IMR-90 (cell line): Measurements from ENCODE around the gene TRIM37. TPM values are rescaled to one million over a fixed set of nuclear protein-coding genes. Genes with fewer than 3 reads are reported as not detected.

Source experiments
- ATAC-seq: fragments of 200-7000 bp; cut with Tn5 transposase; 2 replicates; pipeline ENCODE4 v1.9.1; 2020; ENCODE audit warnings: low read depth, mild to moderate bottlenecking, moderate library complexity
- BruUV-seq: library from RNA; stranded (reverse); fragments of 400-500 nt; replicated peaks from 2 replicates; lab custom pipeline; 2021; lab: Mats Ljungman, UMichigan
- CTCF ChIA-PET: fragments of 300-600 bp; formaldehyde crosslinking; extraction: SDS; loops from one replicate; lab custom pipeline; 2021; ENCODE audit warnings: antibody characterized with exemption; lab: Yijun Ruan, JAX
- POLR2A ChIA-PET: fragments of 300-600 bp; sonication (Branson Sonifier 250); formaldehyde crosslinking; loops from one replicate; lab custom pipeline; 2022; ENCODE audit warnings: antibody characterized with exemption; ENCODE audit not compliant: unreplicated experiment; lab: Charles Lee
- DNase-seq: peaks from one replicate; pipeline ENCODE4 v3.0.0; 2013
- H2AFZ ChIP-seq: replicated peaks from 2 replicates; pipeline ENCODE3; 2013; ENCODE audit warnings: low read length, mild to moderate bottlenecking; ENCODE audit not compliant: poor library complexity
- H2AK5ac ChIP-seq: 2 replicates; pipeline ENCODE4 v1.6.1; 2013; ENCODE audit warnings: low read depth, low read length, inconsistent platforms
- H2AK9ac ChIP-seq: replicated peaks from 2 replicates; pipeline ENCODE3; 2013; ENCODE audit warnings: mild to moderate bottlenecking, low read depth, low read length, moderate library complexity; ENCODE audit not compliant: poor library complexity
- H2BK120ac ChIP-seq: 2 replicates; pipeline ENCODE4 v1.6.1; 2013; ENCODE audit warnings: low read depth, low read length, inconsistent platforms
- H2BK15ac ChIP-seq: 3 replicates; pipeline ENCODE4 v1.6.1; 2013; ENCODE audit warnings: low read depth, low read length, inconsistent platforms
- H2BK20ac ChIP-seq: 2 replicates; pipeline ENCODE4 v1.6.1; 2013; ENCODE audit warnings: low read depth, mild to moderate bottlenecking, inconsistent platforms, low read length, moderate library complexity
- H2BK5ac ChIP-seq: 2 replicates; pipeline ENCODE4 v1.6.1; 2013; ENCODE audit warnings: mild to moderate bottlenecking, low read depth, low read length, inconsistent platforms; ENCODE audit not compliant: poor library complexity, severe bottlenecking
- H3K14ac ChIP-seq: replicated peaks from 2 replicates; pipeline ENCODE4 v1.6.1; 2013; ENCODE audit warnings: low read depth, low read length, inconsistent platforms
- H3K18ac ChIP-seq: 2 replicates; pipeline ENCODE4 v1.6.1; 2013; ENCODE audit warnings: low read depth, low read length, control low read depth
- H3K23ac ChIP-seq: 2 replicates; pipeline ENCODE4 v1.6.1; 2013; ENCODE audit warnings: low read depth, low read length, inconsistent platforms
- H3K27ac ChIP-seq: 2 replicates; pipeline ENCODE4 v1.5.1; 2013; ENCODE audit warnings: mild to moderate bottlenecking, control low read depth, low read length; ENCODE audit not compliant: insufficient read depth
- H3K27me3 ChIP-seq: 2 replicates; pipeline ENCODE4 v1.6.1; 2013; ENCODE audit warnings: low read length; ENCODE audit not compliant: control insufficient read depth, insufficient read depth
- H3K36me3 ChIP-seq: 2 replicates; pipeline ENCODE4 v1.6.1; 2013; ENCODE audit warnings: low read length, mixed read lengths; ENCODE audit not compliant: control insufficient read depth, insufficient read depth
- H3K4ac ChIP-seq: 2 replicates; pipeline ENCODE4 v1.6.1; 2013; ENCODE audit warnings: low read depth, low read length, inconsistent platforms
- H3K4me1 ChIP-seq: 2 replicates; pipeline ENCODE4 v1.6.1; 2013; ENCODE audit warnings: low read length, mixed read lengths; ENCODE audit not compliant: control insufficient read depth, insufficient read depth
- H3K4me2 ChIP-seq: 2 replicates; pipeline ENCODE4 v1.6.1; 2013; ENCODE audit warnings: low read depth, mild to moderate bottlenecking, control low read depth, low read length, moderate library complexity
- H3K4me3 ChIP-seq: 2 replicates; pipeline ENCODE4 v1.5.1; 2013; ENCODE audit warnings: low read depth, mild to moderate bottlenecking, control low read depth, low read length, moderate library complexity; ENCODE audit not compliant: insufficient read depth
- H3K56ac ChIP-seq: 2 replicates; pipeline ENCODE4 v1.6.1; 2013; ENCODE audit warnings: low read length, inconsistent platforms; ENCODE audit not compliant: insufficient read depth; ENCODE audit errors: extremely low read depth
- H3K79me1 ChIP-seq, 2 experiments: 2 replicates each; pipeline ENCODE4 v1.6.1; 2013; ENCODE audit warnings: low read length in 2 of 2, inconsistent platforms in 1 of 2, low read depth in 1 of 2
- H3K9ac ChIP-seq: 2 replicates; pipeline ENCODE4 v1.6.1; 2013; ENCODE audit warnings: low read depth, low read length, control low read depth
- H3K9me1 ChIP-seq: 2 replicates; pipeline ENCODE4 v1.6.1; 2013; ENCODE audit warnings: low read length, inconsistent platforms; ENCODE audit not compliant: insufficient read depth
- H3K9me3 ChIP-seq: 2 replicates; pipeline ENCODE4 v1.6.1; 2013; ENCODE audit warnings: low read length; ENCODE audit not compliant: control insufficient read depth, insufficient read depth
- H4K20me1 ChIP-seq: 2 replicates; pipeline ENCODE4 v1.6.1; 2013; ENCODE audit warnings: low read length, inconsistent platforms; ENCODE audit not compliant: insufficient read depth
- H4K5ac ChIP-seq: 2 replicates; pipeline ENCODE4 v1.6.1; 2013; ENCODE audit warnings: mild to moderate bottlenecking, low read depth, low read length, control low read depth
- H4K8ac ChIP-seq, 2 experiments: 2 replicates each; pipeline ENCODE4 v1.6.1; 2013; ENCODE audit warnings: low read depth in 2 of 2, low read length in 2 of 2, control low read depth in 1 of 2, inconsistent platforms in 1 of 2
- H4K91ac ChIP-seq: 2 replicates; pipeline ENCODE4 v1.6.1; 2013; ENCODE audit warnings: low read depth, low read length, inconsistent platforms; ENCODE audit not compliant: insufficient read depth
- BHLHE40 ChIP-seq: fragments of 150-350 bp; IDR thresholded peaks from 2 replicates; pipeline ENCODE4 v1.6.1; 2016; ENCODE audit warnings: mild to moderate bottlenecking, low read depth, low read length
- CEBPB ChIP-seq: IDR thresholded peaks from 2 replicates; pipeline ENCODE4 v1.6.1; 2012; ENCODE audit warnings: low read depth, low read length, improper control_type of control experiment
- CHD1 ChIP-seq: IDR thresholded peaks from 2 replicates; pipeline ENCODE4 v1.6.1; 2012; ENCODE audit warnings: low read depth, low read length, improper control_type of control experiment
- FOS ChIP-seq: fragments of 150-350 bp; IDR thresholded peaks from 2 replicates; pipeline ENCODE4 v1.6.1; 2016; ENCODE audit warnings: low read depth, low read length
- MAFK ChIP-seq: IDR thresholded peaks from 2 replicates; pipeline ENCODE4 v1.6.1; 2012; ENCODE audit warnings: low read depth, low read length, improper control_type of control experiment
- MAZ ChIP-seq: IDR thresholded peaks from 2 replicates; pipeline ENCODE4 v1.6.1; 2012; ENCODE audit warnings: low read depth, mild to moderate bottlenecking, low read length, improper control_type of control experiment, moderate library complexity, borderline replicate concordance
- MXI1 ChIP-seq: IDR thresholded peaks from 2 replicates; pipeline ENCODE4 v1.6.1; 2012; ENCODE audit warnings: low read depth, mild to moderate bottlenecking, low read length, moderate library complexity, borderline replicate concordance
- NFE2L2 ChIP-seq: fragments of 150-350 bp; IDR thresholded peaks from 2 replicates; pipeline ENCODE4 v1.6.1; 2016; ENCODE audit warnings: low read depth, mild to moderate bottlenecking, low read length
- POLR2A ChIP-seq: IDR thresholded peaks from 2 replicates; pipeline ENCODE4 v1.6.1; 2012; ENCODE audit warnings: mild to moderate bottlenecking, low read depth, low read length
- RAD21 ChIP-seq: IDR thresholded peaks from 2 replicates; pipeline ENCODE4 v1.6.1; 2012; ENCODE audit warnings: low read length, improper control_type of control experiment
- RCOR1 ChIP-seq: IDR thresholded peaks from 2 replicates; pipeline ENCODE4 v1.6.1; 2012; ENCODE audit warnings: mild to moderate bottlenecking, low read length, improper control_type of control experiment; ENCODE audit not compliant: insufficient replicate concordance
- RFX5 ChIP-seq: IDR thresholded peaks from 2 replicates; pipeline ENCODE4 v1.8.0; 2012; ENCODE audit warnings: low read depth, mild to moderate bottlenecking, low read length, moderate library complexity
- SMC3 ChIP-seq: fragments of 150-350 bp; IDR thresholded peaks from 2 replicates; pipeline ENCODE4 v1.6.1; 2016; ENCODE audit warnings: low read depth, mild to moderate bottlenecking, antibody characterized with exemption, low read length, moderate library complexity
- WGBS, 2 experiments: methylation state at CpG; one replicate each; pipeline versions ENCODE4 v1.1.5 to v1.1.7; 2013; ENCODE audit warnings: missing lambda C conversion rate in 2 of 2; ENCODE audit not compliant: insufficient read length in 1 of 2; ENCODE audit errors: extremely low coverage in 2 of 2; 5-methylcytosine and 5-hydroxymethylcytosine counted together
- dilution Hi-C: fragments of 300-500 bp; cut with HindIII; formaldehyde crosslinking; loops from one replicate; pipeline ENCODE4 v1.14.3; 2018; ENCODE audit warnings: low sequenced_read_pairs; ENCODE audit not compliant: unreplicated experiment
- in situ Hi-C: fragments of 300-500 bp; cut with MboI; formaldehyde crosslinking; loops from 3 replicates; pipeline ENCODE4 v1.14.3; 2019; ENCODE audit warnings: low sequenced_read_pairs, inconsistent platforms, mixed read lengths
- intact Hi-C: fragments of 100-400 bp; cut with micrococcal nuclease; formaldehyde crosslinking; loops from 2 replicates; pipeline ENCODE4 v1.10.0; 2022
- polyA plus RNA-seq, 3 experiments: library from polyadenylated mRNA; depleted of rRNA; stranded (reverse); fragments of >200 nt; gene quantifications; 2 replicates each; pipeline ENCODE4 v1.2.3, GENCODE V29; 2012; ENCODE audit warnings: low replicate concordance in 1 of 3
- total RNA-seq: library from RNA; depleted of rRNA; stranded (reverse); fragments of >200 nt; gene quantifications from 2 replicates; pipeline ENCODE4 v1.2.3, GENCODE V29; 2012
- TF ChIP-seq, protein P1 (sequence below): conservative IDR thresholded peaks from 2 replicates; pipeline ENCODE4 v1.5.1; 2012; ENCODE audit warnings: mild to moderate bottlenecking, low read depth, low read length, improper control_type of control experiment
- TF ChIP-seq, protein P2 (sequence below): fragments of 150-350 bp; IDR thresholded peaks from 2 replicates; pipeline ENCODE4 v1.6.1; 2016; ENCODE audit warnings: low read depth, mild to moderate bottlenecking, low read length, moderate library complexity, borderline replicate concordance
- TF ChIP-seq, protein P3 (sequence below): fragments of 150-350 bp; IDR thresholded peaks from 2 replicates; pipeline ENCODE4 v1.6.1; 2017; ENCODE audit warnings: mild to moderate bottlenecking, antibody characterized with exemption, low read length, low read depth

The TRIM37 gene
- total and polyA plus RNA-seq, 2 of the 4 experiments (the other 2 are of a cell fraction) = 12.1 to 24.9 TPM

DNA sequence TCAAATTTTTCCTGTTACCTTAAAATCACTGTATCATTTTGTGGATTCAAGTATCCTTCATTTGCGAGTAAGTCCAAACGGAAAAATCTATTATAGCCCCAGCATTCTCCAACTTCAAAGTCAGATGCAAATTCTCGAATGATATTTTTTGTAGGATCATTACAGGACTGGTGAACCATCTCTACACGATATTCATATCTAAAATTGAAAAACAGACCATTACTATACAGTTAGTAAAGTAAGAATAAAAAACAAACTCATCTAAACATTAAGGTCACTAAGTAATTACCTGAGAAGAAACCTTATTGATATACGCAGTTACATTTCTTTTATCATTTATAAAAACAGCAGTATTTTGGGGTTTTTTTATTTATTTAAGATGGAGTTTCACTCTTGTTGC, 49.8 kb downstream of the TRIM37 start:
- no peak for TF ChIP-seq RCOR1
- no peak for TF ChIP-seq FOS
- TF ChIP-seq CHD1 = no peak
- no peak for TF ChIP-seq POLR2A
- TF ChIP-seq MAZ = no peak
- TF ChIP-seq CEBPB = no peak
- TF ChIP-seq, protein P1, sequence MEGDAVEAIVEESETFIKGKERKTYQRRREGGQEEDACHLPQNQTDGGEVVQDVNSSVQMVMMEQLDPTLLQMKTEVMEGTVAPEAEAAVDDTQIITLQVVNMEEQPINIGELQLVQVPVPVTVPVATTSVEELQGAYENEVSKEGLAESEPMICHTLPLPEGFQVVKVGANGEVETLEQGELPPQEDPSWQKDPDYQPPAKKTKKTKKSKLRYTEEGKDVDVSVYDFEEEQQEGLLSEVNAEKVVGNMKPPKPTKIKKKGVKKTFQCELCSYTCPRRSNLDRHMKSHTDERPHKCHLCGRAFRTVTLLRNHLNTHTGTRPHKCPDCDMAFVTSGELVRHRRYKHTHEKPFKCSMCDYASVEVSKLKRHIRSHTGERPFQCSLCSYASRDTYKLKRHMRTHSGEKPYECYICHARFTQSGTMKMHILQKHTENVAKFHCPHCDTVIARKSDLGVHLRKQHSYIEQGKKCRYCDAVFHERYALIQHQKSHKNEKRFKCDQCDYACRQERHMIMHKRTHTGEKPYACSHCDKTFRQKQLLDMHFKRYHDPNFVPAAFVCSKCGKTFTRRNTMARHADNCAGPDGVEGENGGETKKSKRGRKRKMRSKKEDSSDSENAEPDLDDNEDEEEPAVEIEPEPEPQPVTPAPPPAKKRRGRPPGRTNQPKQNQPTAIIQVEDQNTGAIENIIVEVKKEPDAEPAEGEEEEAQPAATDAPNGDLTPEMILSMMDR = no peak
- TF ChIP-seq, protein P2, sequence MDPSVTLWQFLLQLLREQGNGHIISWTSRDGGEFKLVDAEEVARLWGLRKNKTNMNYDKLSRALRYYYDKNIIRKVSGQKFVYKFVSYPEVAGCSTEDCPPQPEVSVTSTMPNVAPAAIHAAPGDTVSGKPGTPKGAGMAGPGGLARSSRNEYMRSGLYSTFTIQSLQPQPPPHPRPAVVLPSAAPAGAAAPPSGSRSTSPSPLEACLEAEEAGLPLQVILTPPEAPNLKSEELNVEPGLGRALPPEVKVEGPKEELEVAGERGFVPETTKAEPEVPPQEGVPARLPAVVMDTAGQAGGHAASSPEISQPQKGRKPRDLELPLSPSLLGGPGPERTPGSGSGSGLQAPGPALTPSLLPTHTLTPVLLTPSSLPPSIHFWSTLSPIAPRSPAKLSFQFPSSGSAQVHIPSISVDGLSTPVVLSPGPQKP = no peak
- no peak for TF ChIP-seq MAFK
- TF ChIP-seq NFE2L2 = no peak
- no peak for TF ChIP-seq BHLHE40
- TF ChIP-seq SMC3 = no peak
- TF ChIP-seq, protein P3, sequence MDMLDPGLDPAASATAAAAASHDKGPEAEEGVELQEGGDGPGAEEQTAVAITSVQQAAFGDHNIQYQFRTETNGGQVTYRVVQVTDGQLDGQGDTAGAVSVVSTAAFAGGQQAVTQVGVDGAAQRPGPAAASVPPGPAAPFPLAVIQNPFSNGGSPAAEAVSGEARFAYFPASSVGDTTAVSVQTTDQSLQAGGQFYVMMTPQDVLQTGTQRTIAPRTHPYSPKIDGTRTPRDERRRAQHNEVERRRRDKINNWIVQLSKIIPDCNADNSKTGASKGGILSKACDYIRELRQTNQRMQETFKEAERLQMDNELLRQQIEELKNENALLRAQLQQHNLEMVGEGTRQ = no peak
- TF ChIP-seq RAD21 = no peak
- TF ChIP-seq MXI1 = no peak
- no peak for TF ChIP-seq RFX5
- no peak overlapping the region for H3K23ac ChIP-seq
- H3K36me3 ChIP-seq = peaks cover 16% of the 10 kb centered on the region
- CTCF ChIA-PET = no interaction called here
- H2AK5ac ChIP-seq = no peak overlapping the region
- no peak overlapping the region for H3K27ac ChIP-seq
- H2BK5ac ChIP-seq = no peak overlapping the region
- H4K5ac ChIP-seq = no peak overlapping the region
- no peak overlapping the region for H3K4ac ChIP-seq
- no peaks in the 10 kb centered on the region for H3K4me1 ChIP-seq
- ATAC-seq = no peak
- no peaks in the 10 kb centered on the region for H3K27me3 ChIP-seq
- POLR2A ChIA-PET = no interaction called here
- in situ Hi-C loops (no loop called here), dilution Hi-C loops (no loop called here), intact Hi-C loops (no loop called here)
- no peak for DNase-seq
- H4K8ac ChIP-seq = no peak overlapping the region
- no peak overlapping the region for H3K9ac ChIP-seq
- no peaks in the 10 kb centered on the region for H3K9me3 ChIP-seq
- H3K18ac ChIP-seq = no peak overlapping the region
- WGBS, 2 experiments = no CpG with 5 or more reads among the region's 5 CpGs
- H3K56ac ChIP-seq = no peak overlapping the region
- no peak overlapping the region for H3K4me2 ChIP-seq
- H2AK9ac ChIP-seq = no peak overlapping the region
- no peak overlapping the region for H4K91ac ChIP-seq
- no peak overlapping the region for H3K14ac ChIP-seq
- H4K20me1 ChIP-seq = no peaks in the 10 kb centered on the region
- H3K79me1 ChIP-seq = no peaks in the 10 kb centered on the region; a peak in 1 of 4 replicates
- no peak overlapping the region for H3K4me3 ChIP-seq
- no peak overlapping the region for H2BK120ac ChIP-seq
- no peak overlapping the region for H2BK15ac ChIP-seq
- no peak overlapping the region for H2BK20ac ChIP-seq
- no peaks in the 10 kb centered on the region for H3K9me1 ChIP-seq
- BruUV-seq = no TSS peak
- H2AFZ ChIP-seq = no peak overlapping the region
